Activated T-cell treated with anti-CD3 and anti-CD28 coated beads for 4 hours (primary cell): ENCODE results near the gene SLC17A2.
"Not testable (repeated sequence)": the region's sequence is repeated elsewhere in the genome, so short reads cannot be mapped to it uniquely, and the experiment has no call there.

Source experiments
- DNase-seq: peaks from one replicate; pipeline ENCODE4 v3.0.0-alpha.2; 2020

Gene SLC17A2

GRCh38 chr6:25951296-25952032, 21.0 kb upstream of the SLC17A2 start:
- DNase-seq = no peak

GRCh38 chr6:25950297-25950696, 19.8 kb upstream of the SLC17A2 start:
- DNase-seq = no peak

GRCh38 chr6:25949695-25950094, 19.2 kb upstream of the SLC17A2 start:
- no peak for DNase-seq

- DNase-seq = not testable (repeated sequence)
These were observed 17.0 kb upstream of the SLC17A2 start for GRCh38 chr6:25947492-25947891.

GRCh38 chr6:25946631-25947030, 16.1 kb upstream of the SLC17A2 start:
- no peak for DNase-seq

- DNase-seq = not testable (repeated sequence)
These were observed 15.2 kb upstream of the SLC17A2 start for GRCh38 chr6:25945738-25946137.

GRCh38 chr6:25944688-25945574, 14.4 kb upstream of the SLC17A2 start:
- DNase-seq = no peak

GRCh38 chr6:25943887-25944286, 13.4 kb upstream of the SLC17A2 start:
- no peak for DNase-seq

- DNase-seq = no peak
These were observed 12.2 kb upstream of the SLC17A2 start for GRCh38 chr6:25942561-25943147.

GRCh38 chr6:25939593-25939992, 9.1 kb upstream of the SLC17A2 start:
- no peak for DNase-seq

GRCh38 chr6:25935953-25936352, 5.5 kb upstream of the SLC17A2 start:
- no peak for DNase-seq

GRCh38 chr6:25934735-25935313, 4.3 kb upstream of the SLC17A2 start:
- DNase-seq = no peak

- no peak for DNase-seq
These were observed 3.7 kb upstream of the SLC17A2 start for GRCh38 chr6:25934156-25934555.

- DNase-seq = no peak
These were observed 869 bp upstream of the SLC17A2 start for GRCh38 chr6:25931411-25931709.

GRCh38 chr6:25929785-25930184, 706 bp downstream of the SLC17A2 start:
- not testable (repeated sequence) for DNase-seq

GRCh38 chr6:25928562-25929324, 1.7 kb downstream of the SLC17A2 start:
- DNase-seq = no peak

- DNase-seq = no peak
These were observed 2.7 kb downstream of the SLC17A2 start for GRCh38 chr6:25927756-25928216.

- DNase-seq = no peak
These were observed 3.3 kb downstream of the SLC17A2 start for GRCh38 chr6:25927178-25927577.

- DNase-seq = no peak
These were observed 4.6 kb downstream of the SLC17A2 start for GRCh38 chr6:25925876-25926275.

- no peak for DNase-seq
These were observed 8.2 kb downstream of the SLC17A2 start for GRCh38 chr6:25922301-25922700.

- no peak for DNase-seq
These were observed 8.8 kb downstream of the SLC17A2 start for GRCh38 chr6:25921525-25922203.

- DNase-seq = no peak
These were observed 10.8 kb downstream of the SLC17A2 start for GRCh38 chr6:25919657-25920056.
